Testis (tissue), 2 donors: ENCODE data around the gene ALOX5AP.

Experiments used
- CTCF ChIP-seq, 3 experiments: fragments of 450-650 bp in 2 of 3; fragments of 200-600 bp in 1 of 3; sonication (generic) in 1 of 3; IDR thresholded peaks; one replicate each; pipeline ENCODE4 v1.5.1; 2016 to 2019; ENCODE audit warnings: antibody characterized with exemption in 3 of 3, mild to moderate bottlenecking in 2 of 3, moderate library complexity in 1 of 3
- POLR2A ChIP-seq: fragments of 450-650 bp; IDR thresholded peaks from one replicate; pipeline ENCODE4 v1.6.1; 2017; ENCODE audit warnings: antibody characterized with exemption, mild to moderate bottlenecking, moderate library complexity

DNA sequence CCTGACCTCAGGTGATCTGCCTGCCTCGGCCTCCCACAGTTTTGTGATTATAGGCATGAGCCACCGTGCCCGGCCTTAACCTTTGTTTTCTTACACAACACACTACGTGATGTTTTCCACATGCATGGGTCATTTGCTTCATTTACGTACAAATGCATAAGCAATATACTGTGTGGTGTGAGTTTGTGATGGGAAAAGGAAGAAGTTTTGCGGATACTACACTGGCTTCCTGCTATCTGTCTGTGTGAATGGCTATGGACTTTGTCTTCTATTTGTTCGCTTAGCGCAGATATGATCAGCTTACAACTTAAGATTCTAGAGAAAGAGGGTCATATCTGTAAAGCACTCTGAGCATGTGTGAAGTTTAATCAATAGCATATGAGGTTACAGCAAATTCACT is 5.5 kb upstream of the ALOX5AP start:
- TF ChIP-seq CTCF (IDR thresholded peaks at IDR 0.05) = no peak
- TF ChIP-seq POLR2A = no peak
